ENCODE results near the gene ADSS1. TPM values are rescaled to one million over a fixed set of nuclear protein-coding genes. Genes with fewer than 3 reads are reported as not detected.
A peak's percentile ranks its signal among the peaks of the same experiment; 100 is the strongest.

ADSS1 gene
- total RNA-seq, 1 donor from 2014 or later: 5.1 TPM

- ATAC-seq (peak; percentile 36 to 49), DNase-seq (peak; percentile 64)
- no peaks in the 10 kb centered on the region for H3K36me3 ChIP-seq
- peak overlapping the region; percentile 27 for H3K4me3 ChIP-seq
- H3K9me3 ChIP-seq: no peaks in the 10 kb centered on the region
- peak overlapping the region; percentile 79 for H3K27ac ChIP-seq
- H3K4me1 ChIP-seq: peaks cover 61% of the 10 kb centered on the region
- no peaks in the 10 kb centered on the region for H3K27me3 ChIP-seq (ENCODE audit: low read depth)
- intact Hi-C loops (cut with DNase I): no loop called here
- TF ChIP-seq CTCF (IDR thresholded peaks at IDR 0.05): no peak
These were observed 43.0 kb upstream of the ADSS1 start for GRCh38 chr14:104680806-104681688.

- H3K36me3 ChIP-seq: no peaks in the 10 kb centered on the region
- peak; percentile 46 to 50 for ATAC-seq
- no peaks in the 10 kb centered on the region for H3K9me3 ChIP-seq
- H3K4me3 ChIP-seq: peak overlapping the region; percentile 27
- peak overlapping the region; percentile 79 for H3K27ac ChIP-seq
- H3K4me1 ChIP-seq: peaks cover 61% of the 10 kb centered on the region
- intact Hi-C loops (cut with DNase I): no loop called here
- no peak for TF ChIP-seq CTCF (IDR thresholded peaks at IDR 0.05)
- no peaks in the 10 kb centered on the region for H3K27me3 ChIP-seq (ENCODE audit: low read depth)
- DNase-seq: peak; percentile 87
These were observed 42.3 kb upstream of the ADSS1 start for GRCh38 chr14:104681689-104682074.

- intact Hi-C loops (cut with DNase I): no loop called here
- no peaks in the 10 kb centered on the region for H3K27me3 ChIP-seq (ENCODE audit: low read depth)
- no peaks in the 10 kb centered on the region for H3K9me3 ChIP-seq
- peaks cover 60% of the 10 kb centered on the region for H3K4me1 ChIP-seq
- H3K36me3 ChIP-seq: no peaks in the 10 kb centered on the region
- ATAC-seq (no peak), DNase-seq (peak; percentile 38)
- TF ChIP-seq CTCF (IDR thresholded peaks at IDR 0.05): no peak
- peak overlapping the region; percentile 79 for H3K27ac ChIP-seq
- peak overlapping the region; percentile 27 for H3K4me3 ChIP-seq
These were observed 41.9 kb upstream of the ADSS1 start for GRCh38 chr14:104682107-104682593.

GRCh38 chr14:104683653-104684448, 40.2 kb upstream of the ADSS1 start:
- TF ChIP-seq CTCF (IDR thresholded peaks at IDR 0.05): no peak
- H3K36me3 ChIP-seq: no peaks in the 10 kb centered on the region
- peaks cover 58% of the 10 kb centered on the region for H3K4me1 ChIP-seq
- H3K9me3 ChIP-seq: no peaks in the 10 kb centered on the region
- ATAC-seq (no peak), DNase-seq (peak; percentile 32)
- H3K4me3 ChIP-seq: no peak overlapping the region
- H3K27me3 ChIP-seq (ENCODE audit: low read depth): no peaks in the 10 kb centered on the region
- intact Hi-C loops (cut with DNase I): no loop called here
- no peak overlapping the region for H3K27ac ChIP-seq

- Histone ChIP-seq H3K9me3 (no peaks in the 10 kb centered on the region), H3K4me1 (peaks cover 57% of the 10 kb centered on the region), H3K27ac (no peak overlapping the region), H3K36me3 (no peaks in the 10 kb centered on the region), H3K4me3 (no peak overlapping the region), H3K27me3 (ENCODE audit: low read depth) (no peaks in the 10 kb centered on the region)
- ATAC-seq: no peak
- intact Hi-C loops (cut with DNase I): no loop called here
- no peak for DNase-seq
- no peak for TF ChIP-seq CTCF (IDR thresholded peaks at IDR 0.05)
These were observed 39.6 kb upstream of the ADSS1 start for GRCh38 chr14:104684449-104684821.

Measured in lower lobe of right lung (tissue), 2 donors.